Measurements from ENCODE around the gene AP3S2. TPM values are rescaled to one million over a fixed set of nuclear protein-coding genes. Genes with fewer than 3 reads are reported as not detected.
A peak's percentile ranks its signal among the peaks of the same experiment; 100 is the strongest.

Gene AP3S2
- total and polyA plus RNA-seq, 12 donors: 10.8 to 110 (median 60.8) TPM

- Histone ChIP-seq H3K27me3 (no peaks in the 10 kb centered on the region), H3K4me3 (no peak overlapping the region), H3K36me3 (replicated peaks in 1 of 2) (peaks cover 0 to 17% of the 10 kb centered on the region in 2 donors), H3K4me1 (replicated peaks in 1 of 2) (no peaks in the 10 kb centered on the region), H3K27ac (no peak overlapping the region), H3K9me3 (replicated peaks in 1 of 3) (no peaks in the 10 kb centered on the region)
- 81 to 86% (median 84%) methylated on average over 7 of the region's 7 CpGs for WGBS, 4 donors
- TF ChIP-seq CTCF (IDR thresholded peaks at IDR 0.05) (peak; percentile 12 to 53 (median 44)), POLR2A (IDR thresholded peaks at IDR 0.05) (no peak)
- intact Hi-C loops (cut with DNase I): no loop called here
- peak in 4 of 7 donors; percentile 32 to 48 (median 38) for DNase-seq
These were observed 5.0 kb upstream of the AP3S2 start for GRCh38 chr15:89898614-89899294.

GRCh38 chr15:89898146-89898545 is 4.4 kb upstream of the AP3S2 start:
- H3K4me3 ChIP-seq: no peak overlapping the region
- no peaks in the 10 kb centered on the region for H3K27me3 ChIP-seq
- WGBS, 4 donors: 66 to 81% (median 76%) methylated on average over 2 of the region's 2 CpGs
- no peaks in the 10 kb centered on the region for H3K9me3 ChIP-seq (replicated peaks in 1 of 3)
- DNase-seq: no peak
- H3K4me1 ChIP-seq (replicated peaks in 1 of 2): peaks cover 0 to 2% of the 10 kb centered on the region in 2 donors
- intact Hi-C loops (cut with DNase I): no loop called here
- peaks cover 0 to 11% of the 10 kb centered on the region in 2 donors for H3K36me3 ChIP-seq (replicated peaks in 1 of 2)
- no peak overlapping the region for H3K27ac ChIP-seq
- TF ChIP-seq CTCF (IDR thresholded peaks at IDR 0.05) (no peak), POLR2A (IDR thresholded peaks at IDR 0.05) (no peak)

- H3K27ac ChIP-seq: peak overlapping the region; percentile 91 to 96 (median 92)
These were observed 767 bp downstream of the AP3S2 start for GRCh38 chr15:89893027-89893426.

More at GRCh38 chr15:89893027-89893426, 767 bp downstream of the AP3S2 start:
- WGBS, 4 donors: 15 to 25% (median 16%) methylated on average over 6 of the region's 6 CpGs
- intact Hi-C loops (cut with DNase I): no loop called here
- Histone ChIP-seq H3K36me3 (replicated peaks in 1 of 2) (peaks cover 0 to 9% of the 10 kb centered on the region in 2 donors), H3K9me3 (replicated peaks in 1 of 3) (no peaks in the 10 kb centered on the region), H3K4me1 (replicated peaks in 1 of 2) (peaks cover 0 to 11% of the 10 kb centered on the region in 2 donors), H3K27me3 (no peaks in the 10 kb centered on the region), H3K4me3 (peak overlapping the region in 3 of 4 donors; percentile 38 to 90 (median 74))
- TF ChIP-seq POLR2A (IDR thresholded peaks at IDR 0.05): no peak
- no peak for TF ChIP-seq CTCF (IDR thresholded peaks at IDR 0.05)
- no peak for DNase-seq

All from adrenal gland (tissue), 12 donors.